HFFc6 (cell line): Measurements from ENCODE around the gene ECSCR. TPM values are rescaled to one million over a fixed set of nuclear protein-coding genes. Genes with fewer than 3 reads are reported as not detected.
"Not testable (repeated sequence)": the region's sequence is repeated elsewhere in the genome, so short reads cannot be mapped to it uniquely, and the experiment has no call there.

Experiments used
- DNase-seq: peaks from one replicate; pipeline ENCODE4 v3.0.0-alpha.2; 2018
- H3K27ac Mint-ChIP-seq: 2 replicates; pipeline ENCODE4 v1.8.0; 2020; ENCODE audit warnings: mild to moderate bottlenecking, mixed read lengths
- H3K27me3 Mint-ChIP-seq: 2 replicates; pipeline ENCODE4 v1.8.0; 2021; ENCODE audit warnings: mild to moderate bottlenecking, moderate library complexity, mixed read lengths; ENCODE audit not compliant: insufficient read depth
- H3K36me3 Mint-ChIP-seq: 2 replicates; pipeline ENCODE4 v1.8.0; 2021; ENCODE audit warnings: low read depth, mixed read lengths
- H3K4me1 Mint-ChIP-seq: 2 replicates; pipeline ENCODE4 v1.8.0; 2020; ENCODE audit warnings: low read depth, mixed read lengths
- H3K4me3 Mint-ChIP-seq: 2 replicates; pipeline ENCODE4 v1.8.0; 2020; ENCODE audit warnings: mild to moderate bottlenecking, moderate library complexity, mixed read lengths
- H3K9me3 Mint-ChIP-seq: 2 replicates; pipeline ENCODE4 v1.8.0; 2020; ENCODE audit warnings: mild to moderate bottlenecking, mixed read lengths
- total RNA-seq, 6 experiments: library from RNA; stranded (reverse); fragmentation: NEBNext Ultra II Directional; extraction: Animal tissue kit (Norgen Biotek cat#: 25700); gene quantifications; 2 replicates in 1 of 6; 3 replicates in 5 of 6; pipeline ENCODE4 v1.2.3, GENCODE V29; 2021
- TF ChIP-seq, protein P1 (sequence below): fragments of 200-600 bp; sonication (generic); IDR thresholded peaks from 2 replicates; pipeline ENCODE4 v1.5.0; 2021; ENCODE audit warnings: antibody characterized with exemption, mild to moderate bottlenecking

Gene ECSCR
- total RNA-seq, 6 experiments from 2014 or later: 0.28 to 0.91 (median 0.83) TPM

DNA sequence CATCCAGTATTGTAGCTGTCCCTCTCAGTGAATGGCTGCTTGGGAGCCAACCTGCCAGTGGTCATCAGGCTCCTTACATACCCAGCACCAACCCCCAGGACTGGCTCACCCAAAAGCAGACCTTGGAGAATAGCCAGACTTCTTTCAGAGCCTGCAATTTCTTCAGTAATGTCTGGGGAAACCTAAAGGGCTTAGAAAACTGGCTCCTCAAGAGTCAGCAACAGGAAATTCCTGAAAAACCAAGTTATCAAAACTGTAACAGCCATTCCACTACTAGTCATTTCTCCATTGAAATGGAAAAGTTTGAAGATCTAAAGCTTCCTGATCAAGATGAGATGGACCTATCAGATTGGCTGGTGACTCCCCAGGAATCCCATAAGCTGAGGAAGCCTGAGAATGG, 32.3 kb upstream of the ECSCR start:
- H3K9me3 Mint-ChIP-seq: no peaks in the 10 kb centered on the region
- H3K4me1 Mint-ChIP-seq: peaks cover 61% of the 10 kb centered on the region
- H3K36me3 Mint-ChIP-seq: no peaks in the 10 kb centered on the region
- TF ChIP-seq, protein P1, sequence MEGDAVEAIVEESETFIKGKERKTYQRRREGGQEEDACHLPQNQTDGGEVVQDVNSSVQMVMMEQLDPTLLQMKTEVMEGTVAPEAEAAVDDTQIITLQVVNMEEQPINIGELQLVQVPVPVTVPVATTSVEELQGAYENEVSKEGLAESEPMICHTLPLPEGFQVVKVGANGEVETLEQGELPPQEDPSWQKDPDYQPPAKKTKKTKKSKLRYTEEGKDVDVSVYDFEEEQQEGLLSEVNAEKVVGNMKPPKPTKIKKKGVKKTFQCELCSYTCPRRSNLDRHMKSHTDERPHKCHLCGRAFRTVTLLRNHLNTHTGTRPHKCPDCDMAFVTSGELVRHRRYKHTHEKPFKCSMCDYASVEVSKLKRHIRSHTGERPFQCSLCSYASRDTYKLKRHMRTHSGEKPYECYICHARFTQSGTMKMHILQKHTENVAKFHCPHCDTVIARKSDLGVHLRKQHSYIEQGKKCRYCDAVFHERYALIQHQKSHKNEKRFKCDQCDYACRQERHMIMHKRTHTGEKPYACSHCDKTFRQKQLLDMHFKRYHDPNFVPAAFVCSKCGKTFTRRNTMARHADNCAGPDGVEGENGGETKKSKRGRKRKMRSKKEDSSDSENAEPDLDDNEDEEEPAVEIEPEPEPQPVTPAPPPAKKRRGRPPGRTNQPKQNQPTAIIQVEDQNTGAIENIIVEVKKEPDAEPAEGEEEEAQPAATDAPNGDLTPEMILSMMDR: no peak
- peak overlapping the region; percentile 96 for H3K27ac Mint-ChIP-seq
- no peaks in the 10 kb centered on the region for H3K27me3 Mint-ChIP-seq
- peak overlapping the region; percentile 65 for H3K4me3 Mint-ChIP-seq
- peak; percentile 74 for DNase-seq

DNA sequence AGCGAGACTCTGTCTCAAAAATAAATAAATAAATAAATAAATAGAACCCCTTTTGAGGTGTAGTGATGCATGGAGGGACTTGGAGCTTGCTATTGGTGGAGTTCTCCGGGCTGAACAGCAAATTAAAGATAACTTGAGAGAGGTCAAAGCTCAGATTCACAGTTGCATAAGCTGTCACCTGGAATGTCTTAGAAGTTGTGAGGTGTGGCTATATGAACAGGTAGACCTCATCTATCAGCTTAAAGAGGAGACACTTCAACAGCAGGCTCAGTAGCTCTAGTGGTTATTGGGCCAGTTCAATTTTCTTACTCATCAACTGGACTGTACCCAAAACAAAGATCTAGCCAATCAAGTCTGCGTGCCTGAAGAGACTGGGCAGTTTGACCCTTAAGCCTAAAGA, 31.7 kb upstream of the ECSCR start:
- TF ChIP-seq, protein P1: no peak
- Mint-ChIP-seq H3K9me3 (no peaks in the 10 kb centered on the region), H3K36me3 (no peaks in the 10 kb centered on the region), H3K4me1 (peaks cover 61% of the 10 kb centered on the region), H3K27ac (peak overlapping the region; percentile 96), H3K4me3 (peak overlapping the region; percentile 47; the same call in 1 of the 2 replicates), H3K27me3 (no peaks in the 10 kb centered on the region; the same call in 1 of the 2 replicates)
- no peak for DNase-seq

DNA sequence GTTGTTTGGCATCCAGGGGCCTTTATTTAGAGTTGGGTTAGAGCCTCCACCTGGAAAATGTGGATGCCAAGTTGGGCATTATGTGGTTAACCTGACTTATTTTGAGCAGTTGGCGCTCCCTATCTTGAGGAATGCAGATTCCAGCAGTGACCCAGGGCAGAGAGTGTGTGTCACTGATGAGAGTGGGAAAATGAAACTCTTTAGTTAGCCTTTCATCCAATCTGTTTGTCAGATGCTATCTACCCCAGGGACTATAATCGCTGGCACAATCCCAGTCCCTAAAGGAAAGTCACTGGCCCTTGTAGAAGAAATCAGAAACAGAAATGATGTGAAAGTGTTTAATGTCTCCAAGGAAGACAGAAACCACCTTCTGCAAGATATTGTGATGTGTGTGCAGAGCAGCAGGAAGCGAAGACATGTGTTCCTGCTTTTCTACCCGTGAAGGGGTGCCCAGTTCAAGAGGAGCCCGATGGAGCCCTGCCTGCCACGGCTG, 30.2 kb upstream of the ECSCR start:
- peak overlapping the region; percentile 64 for H3K4me3 Mint-ChIP-seq
- peaks cover 60% of the 10 kb centered on the region for H3K4me1 Mint-ChIP-seq
- peak overlapping the region; percentile 72 for H3K27ac Mint-ChIP-seq
- no peaks in the 10 kb centered on the region for H3K9me3 Mint-ChIP-seq
- H3K36me3 Mint-ChIP-seq: no peaks in the 10 kb centered on the region
- no peaks in the 10 kb centered on the region; the same call in 1 of the 2 replicates for H3K27me3 Mint-ChIP-seq
- peak; percentile 61 for DNase-seq
- TF ChIP-seq, protein P1: 0 out of 2 replicates have a peak, but pooled peaks have one; percentile 7

DNA sequence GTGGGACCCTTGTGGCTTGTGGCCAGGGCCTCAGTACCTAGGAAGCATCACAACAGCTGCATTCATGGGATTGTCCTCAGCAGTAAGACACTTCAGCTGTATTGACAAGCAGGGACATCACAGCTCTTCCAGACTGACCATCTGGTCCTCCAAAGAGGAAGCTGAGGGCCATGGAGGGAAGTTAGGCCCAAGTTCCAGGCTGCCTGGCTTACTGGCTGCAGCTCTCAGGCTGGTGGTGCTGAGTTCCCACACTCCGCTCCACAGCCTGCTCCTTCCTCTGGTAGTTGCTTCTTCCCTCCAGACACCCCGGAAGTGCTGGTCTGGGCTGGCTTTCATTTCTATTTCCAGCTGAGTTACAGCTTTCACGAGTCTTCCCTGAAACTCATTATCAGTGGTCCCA, 25.7 kb upstream of the ECSCR start:
- H3K27me3 Mint-ChIP-seq: no peaks in the 10 kb centered on the region; the same call in 1 of the 2 replicates
- no peaks in the 10 kb centered on the region for H3K36me3 Mint-ChIP-seq
- H3K27ac Mint-ChIP-seq: no peak overlapping the region
- no peak overlapping the region for H3K4me3 Mint-ChIP-seq
- TF ChIP-seq, protein P1: no peak
- peaks cover 28% of the 10 kb centered on the region for H3K4me1 Mint-ChIP-seq
- DNase-seq: no peak
- no peaks in the 10 kb centered on the region for H3K9me3 Mint-ChIP-seq

DNA sequence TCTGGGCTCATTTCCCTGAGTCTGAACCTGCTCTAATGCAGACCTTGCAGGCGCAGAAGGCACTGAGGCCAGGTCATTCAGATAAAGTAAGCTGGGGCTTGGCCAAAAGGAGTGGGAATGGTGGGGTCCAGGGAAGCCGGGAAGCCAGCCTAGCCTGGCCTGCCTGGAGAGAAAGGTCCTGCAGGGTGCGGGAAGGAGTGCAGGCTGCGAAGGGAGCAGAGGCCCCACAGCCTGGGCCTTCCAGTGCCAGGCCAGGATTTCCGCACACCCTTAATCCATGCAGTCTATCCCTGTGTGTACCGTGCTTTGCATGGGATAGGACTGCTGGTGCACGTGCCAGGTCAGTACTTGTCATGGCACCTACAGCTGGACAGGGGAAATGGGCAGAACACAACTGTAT, 23.7 kb upstream of the ECSCR start:
- DNase-seq: no peak
- Mint-ChIP-seq H3K9me3 (no peaks in the 10 kb centered on the region), H3K27me3 (peaks cover 2% of the 10 kb centered on the region), H3K36me3 (no peaks in the 10 kb centered on the region), H3K27ac (no peak overlapping the region), H3K4me3 (no peak overlapping the region), H3K4me1 (peaks cover 29% of the 10 kb centered on the region)
- TF ChIP-seq, protein P1: no peak

DNA sequence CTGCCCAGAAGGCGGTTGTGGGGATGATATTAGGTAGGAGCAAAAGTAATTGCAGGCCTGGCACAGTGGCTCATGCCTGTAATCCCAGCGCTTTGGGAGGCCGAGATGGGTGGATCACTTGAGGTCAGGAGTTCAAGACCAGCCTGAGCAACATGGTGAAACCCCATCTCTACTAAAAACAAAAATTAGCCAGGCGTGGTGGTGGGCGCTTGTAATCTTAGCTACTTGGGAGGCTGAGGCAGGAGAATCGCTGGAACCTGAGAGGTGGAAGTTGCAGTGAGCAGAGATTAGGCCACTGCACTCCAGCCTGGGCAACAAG, 20.3 kb upstream of the ECSCR start:
- H3K9me3 Mint-ChIP-seq, H3K27me3 Mint-ChIP-seq, DNase-seq: not testable (repeated sequence)
- Mint-ChIP-seq H3K36me3 (peaks cover 12% of the 10 kb centered on the region), H3K4me3 (peak overlapping the region; percentile 88), H3K4me1 (peaks cover 30% of the 10 kb centered on the region), H3K27ac (peak overlapping the region; percentile 99)
